Measurements from ENCODE around the gene CNGA3. TPM values are rescaled to one million over a fixed set of nuclear protein-coding genes. Genes with fewer than 3 reads are reported as not detected.

Gene CNGA3
- total RNA-seq, 1 experiment from 2014 or later = not detected

GRCh38 chr2:98357849-98358248, 11.6 kb downstream of the CNGA3 start:
- Mint-ChIP-seq H3K27me3 (ENCODE audit: low read depth) (peaks cover 8% of the 10 kb centered on the region; the same call in 1 of the 2 replicates), H3K4me1 (0 out of 4 replicates have a peak, but pooled peaks cover 0 to 3% of the 10 kb centered on the region in 2 experiments), H3K4me3 (no peak overlapping the region), H3K9me3 (no peaks in the 10 kb centered on the region), H3K27ac (no peak overlapping the region; a peak in 1 of 7 replicates), H3K36me3 (ENCODE audit: insufficient read depth in 1 of 3, low read depth in 3 of 3) (no peaks in the 10 kb centered on the region; a peak in 1 of 7 replicates)
- Histone ChIP-seq H3K18ac (ENCODE audit: insufficient read length, low read depth, low read length) (no peak overlapping the region), H4K8ac (replicated peaks; ENCODE audit: insufficient read length, low read depth, low read length) (no peak overlapping the region), H2BK12ac (ENCODE audit: insufficient read length, low read depth, low read length) (no peak overlapping the region), H3K4ac (ENCODE audit: low read depth, low read length) (no peak overlapping the region), H3K4me1 (ENCODE audit: insufficient read depth, low read length) (no peaks in the 10 kb centered on the region), H3K23me2 (ENCODE audit: insufficient read length, low read depth, low read length, poor library complexity, severe bottlenecking) (no peaks in the 10 kb centered on the region), H2AFZ (ENCODE audit: low read length) (no peak overlapping the region), H3K79me1 (ENCODE audit: insufficient read depth, low read depth, low read length, poor library complexity, severe bottlenecking) (no peaks in the 10 kb centered on the region), H3T11ph (ENCODE audit: low read length) (no peak overlapping the region), H2AK5ac (ENCODE audit: insufficient read length, low read length) (no peak overlapping the region), H2BK20ac (ENCODE audit: low read depth, low read length, poor library complexity, severe bottlenecking) (no peak overlapping the region), H2BK120ac (ENCODE audit: low read depth, low read length, poor library complexity, severe bottlenecking) (no peak overlapping the region), H2BK15ac (ENCODE audit: low read depth, low read length) (no peak overlapping the region), H3K14ac (ENCODE audit: insufficient read depth, low read length) (no peak overlapping the region), H3K56ac (ENCODE audit: insufficient read length, low read depth, low read length) (no peak overlapping the region), H3K27me3 (ENCODE audit: insufficient read depth, low read length) (no peaks in the 10 kb centered on the region), H3K9ac (ENCODE audit: extremely low read depth, insufficient read length, low read length) (no peak overlapping the region), H3K4me2 (ENCODE audit: insufficient read depth, insufficient read length, low read length) (no peak overlapping the region), H3K79me2 (ENCODE audit: insufficient read depth, low read length) (no peaks in the 10 kb centered on the region), H3K27ac (ENCODE audit: insufficient read length, low read depth, low read length) (no peak overlapping the region), H3K9me3 (ENCODE audit: control insufficient read depth, low read depth, low read length) (no peaks in the 10 kb centered on the region), H4K5ac (ENCODE audit: insufficient read length, low read depth, low read length) (no peak overlapping the region), H4K20me1 (ENCODE audit: control insufficient read depth, insufficient read depth, insufficient read length) (no peaks in the 10 kb centered on the region), H3K23ac (ENCODE audit: insufficient read length, low read depth, low read length) (no peak overlapping the region), H4K91ac (ENCODE audit: insufficient read length, low read depth, low read length) (no peak overlapping the region), H2BK5ac (ENCODE audit: insufficient read length, low read length) (no peak overlapping the region)
- no peak for TF ChIP-seq CTCF (conservative IDR thresholded peaks at IDR 0.05)
- no peak for DNase-seq
- WGBS (ENCODE audit: extremely low coverage, insufficient read length, low lambda C conversion rate) = no CpG with 5 or more reads among the region's 3 CpGs
